ENCODE results near the gene MAP4K4.
A peak's percentile ranks its signal among the peaks of the same experiment; 100 is the strongest.
"Not testable (repeated sequence)": the region's sequence is repeated elsewhere in the genome, so short reads cannot be mapped to it uniquely, and the experiment has no call there.

The MAP4K4 gene

DNA sequence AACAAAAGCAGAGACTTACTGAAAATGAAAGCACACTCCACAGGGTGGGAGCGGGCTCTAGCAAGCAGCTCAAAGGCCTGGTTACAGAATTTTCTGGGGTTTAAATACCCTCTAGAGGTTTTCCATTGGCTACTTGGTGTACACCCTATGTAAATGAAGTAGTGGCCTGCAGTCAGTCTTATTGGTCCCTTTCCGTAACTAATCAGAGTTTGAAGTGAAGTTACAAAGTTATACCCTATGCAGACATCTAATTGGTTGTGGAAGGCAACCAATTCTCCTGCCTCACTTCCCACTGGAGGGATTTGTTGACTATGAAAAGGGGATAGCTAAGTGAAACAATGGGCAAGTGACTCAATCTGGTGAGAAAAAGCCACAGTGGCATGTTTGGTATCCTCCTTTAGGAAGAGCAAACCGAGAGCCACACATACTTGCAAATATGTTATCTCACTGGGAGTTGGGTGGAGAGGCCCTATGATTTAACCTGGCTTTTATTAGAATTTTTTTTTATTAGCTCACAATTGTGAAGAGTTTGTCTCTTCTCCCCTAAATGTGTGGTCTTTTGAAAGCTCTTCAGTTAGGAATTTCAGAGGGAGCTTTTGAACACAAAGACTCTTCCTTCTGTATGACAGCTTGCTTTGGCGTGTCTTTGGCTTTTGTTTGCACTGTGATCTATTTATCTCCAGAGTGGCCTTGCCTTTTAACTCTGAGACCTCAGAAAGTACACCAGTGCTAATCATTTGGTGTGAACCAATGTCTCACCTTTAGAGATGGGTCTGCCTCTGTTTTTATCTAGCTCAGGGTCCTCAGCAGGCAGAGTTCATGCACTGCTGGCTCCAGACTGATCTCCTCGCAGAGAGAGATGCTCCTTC is 69.6 kb downstream of the MAP4K4 start:
- Histone ChIP-seq H3K27me3 (ENCODE audit: low read depth, low read length) (no peaks in the 10 kb centered on the region), H3K9ac (ENCODE audit: low read length) (no peak overlapping the region), H3K4me1 (ENCODE audit: low read length) (peaks cover 64% of the 10 kb centered on the region), H3K4me3 (ENCODE audit: low read length) (0 out of 2 replicates have a peak overlapping the region, but pooled peaks have one; percentile 5), H3K36me3 (replicated peaks; ENCODE audit: low read depth, low read length) (no peaks in the 10 kb centered on the region), H3K79me2 (ENCODE audit: low read length) (peaks cover 100% of the 10 kb centered on the region), H3K27ac (ENCODE audit: low read length) (no peak overlapping the region), H4K20me1 (ENCODE audit: insufficient read depth, low read length) (peaks cover 100% of the 10 kb centered on the region), H2AFZ (ENCODE audit: low read depth, low read length) (no peak overlapping the region), H3K4me2 (ENCODE audit: low read length) (peak overlapping the region; percentile 39), H3K9me3 (ENCODE audit: insufficient read depth, low read length) (no peaks in the 10 kb centered on the region)
- TF ChIP-seq, protein P1, sequence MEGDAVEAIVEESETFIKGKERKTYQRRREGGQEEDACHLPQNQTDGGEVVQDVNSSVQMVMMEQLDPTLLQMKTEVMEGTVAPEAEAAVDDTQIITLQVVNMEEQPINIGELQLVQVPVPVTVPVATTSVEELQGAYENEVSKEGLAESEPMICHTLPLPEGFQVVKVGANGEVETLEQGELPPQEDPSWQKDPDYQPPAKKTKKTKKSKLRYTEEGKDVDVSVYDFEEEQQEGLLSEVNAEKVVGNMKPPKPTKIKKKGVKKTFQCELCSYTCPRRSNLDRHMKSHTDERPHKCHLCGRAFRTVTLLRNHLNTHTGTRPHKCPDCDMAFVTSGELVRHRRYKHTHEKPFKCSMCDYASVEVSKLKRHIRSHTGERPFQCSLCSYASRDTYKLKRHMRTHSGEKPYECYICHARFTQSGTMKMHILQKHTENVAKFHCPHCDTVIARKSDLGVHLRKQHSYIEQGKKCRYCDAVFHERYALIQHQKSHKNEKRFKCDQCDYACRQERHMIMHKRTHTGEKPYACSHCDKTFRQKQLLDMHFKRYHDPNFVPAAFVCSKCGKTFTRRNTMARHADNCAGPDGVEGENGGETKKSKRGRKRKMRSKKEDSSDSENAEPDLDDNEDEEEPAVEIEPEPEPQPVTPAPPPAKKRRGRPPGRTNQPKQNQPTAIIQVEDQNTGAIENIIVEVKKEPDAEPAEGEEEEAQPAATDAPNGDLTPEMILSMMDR (IDR thresholded peaks at IDR 0.05; ENCODE audit: low read depth, low read length) = no peak
- TF ChIP-seq EZH2phosphoT487 (IDR thresholded peaks at IDR 0.05; ENCODE audit: low read depth) = no peak

DNA sequence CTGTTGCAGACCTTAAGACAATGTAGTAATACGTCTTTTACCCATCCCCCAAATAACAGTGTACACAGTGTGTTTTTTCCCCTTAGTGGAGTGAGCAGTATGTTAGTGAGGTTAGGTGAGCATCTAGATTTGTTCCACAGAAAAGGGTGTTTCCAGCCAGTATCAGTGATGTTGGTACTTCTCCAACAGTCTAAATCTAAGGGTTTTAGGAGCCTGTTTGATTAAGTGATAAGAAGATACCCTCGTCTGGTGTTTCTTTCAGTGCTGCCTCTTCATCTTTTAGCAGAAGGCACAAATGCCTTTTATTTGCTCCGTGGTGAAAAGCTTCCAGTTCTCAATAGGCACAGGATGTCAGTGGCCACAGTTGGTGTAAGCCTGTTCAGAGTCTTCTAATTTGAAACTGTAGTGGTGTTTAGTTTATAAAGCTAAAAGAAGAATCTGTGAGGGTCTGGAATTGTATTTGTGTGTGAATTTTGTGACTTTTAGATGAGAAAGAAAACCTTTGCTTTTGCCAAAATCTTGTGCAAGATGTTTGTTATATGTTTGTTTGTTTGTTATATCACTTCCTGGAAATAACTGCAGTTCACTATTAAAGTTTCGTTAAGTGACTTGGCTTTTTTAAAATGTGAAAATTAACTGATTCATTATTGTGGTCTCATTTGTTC is 71.2 kb downstream of the MAP4K4 start:
- H3K9me3 ChIP-seq (ENCODE audit: insufficient read depth, low read length) = no peaks in the 10 kb centered on the region
- no peak overlapping the region for H3K27ac ChIP-seq (ENCODE audit: low read length)
- H3K79me2 ChIP-seq (ENCODE audit: low read length) = peaks cover 100% of the 10 kb centered on the region
- H3K9ac ChIP-seq (ENCODE audit: low read length) = no peak overlapping the region
- no peaks in the 10 kb centered on the region for H3K27me3 ChIP-seq (ENCODE audit: low read depth, low read length)
- no peaks in the 10 kb centered on the region for H3K36me3 ChIP-seq (replicated peaks; ENCODE audit: low read depth, low read length)
- peaks cover 49% of the 10 kb centered on the region for H3K4me1 ChIP-seq (ENCODE audit: low read length)
- peaks cover 100% of the 10 kb centered on the region for H4K20me1 ChIP-seq (ENCODE audit: insufficient read depth, low read length)
- TF ChIP-seq EZH2phosphoT487 (IDR thresholded peaks at IDR 0.05; ENCODE audit: low read depth) = no peak
- H2AFZ ChIP-seq (ENCODE audit: low read depth, low read length) = no peak overlapping the region
- no peak overlapping the region for H3K4me3 ChIP-seq (ENCODE audit: low read length)
- 0 out of 2 replicates have a peak overlapping the region, but pooled peaks have one; percentile 4 for H3K4me2 ChIP-seq (ENCODE audit: low read length)

DNA sequence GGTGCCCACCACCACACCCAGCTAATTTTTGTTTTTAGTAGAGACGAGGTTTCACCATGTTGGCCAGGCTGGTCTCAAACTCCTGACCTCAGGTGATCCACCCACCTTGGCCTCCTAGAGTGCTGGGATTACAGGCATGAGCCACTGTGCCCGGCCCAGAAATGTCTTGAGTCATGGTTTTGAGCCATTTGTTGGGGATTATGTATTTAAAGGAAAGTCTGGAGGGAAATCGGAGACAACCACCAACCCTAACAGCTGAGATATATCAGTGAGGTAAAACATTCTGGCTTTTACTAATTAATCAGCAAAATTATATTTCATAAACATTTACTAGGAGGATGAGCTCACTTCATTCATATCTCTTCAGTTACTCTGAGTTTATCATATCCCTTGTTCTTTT is 72.2 kb downstream of the MAP4K4 start:
- H3K9me3 ChIP-seq (ENCODE audit: insufficient read depth, low read length); H3K36me3 ChIP-seq (replicated peaks; ENCODE audit: low read depth, low read length); H3K4me3 ChIP-seq (ENCODE audit: low read length); H3K9ac ChIP-seq (ENCODE audit: low read length); H3K4me2 ChIP-seq (ENCODE audit: low read length); H3K27me3 ChIP-seq (ENCODE audit: low read depth, low read length); H2AFZ ChIP-seq (ENCODE audit: low read depth, low read length); H3K27ac ChIP-seq (ENCODE audit: low read length): not testable (repeated sequence)
- peaks cover 100% of the 10 kb centered on the region for H3K79me2 ChIP-seq (ENCODE audit: low read length)
- peaks cover 46% of the 10 kb centered on the region for H3K4me1 ChIP-seq (ENCODE audit: low read length)
- H4K20me1 ChIP-seq (ENCODE audit: insufficient read depth, low read length) = peaks cover 100% of the 10 kb centered on the region

DNA sequence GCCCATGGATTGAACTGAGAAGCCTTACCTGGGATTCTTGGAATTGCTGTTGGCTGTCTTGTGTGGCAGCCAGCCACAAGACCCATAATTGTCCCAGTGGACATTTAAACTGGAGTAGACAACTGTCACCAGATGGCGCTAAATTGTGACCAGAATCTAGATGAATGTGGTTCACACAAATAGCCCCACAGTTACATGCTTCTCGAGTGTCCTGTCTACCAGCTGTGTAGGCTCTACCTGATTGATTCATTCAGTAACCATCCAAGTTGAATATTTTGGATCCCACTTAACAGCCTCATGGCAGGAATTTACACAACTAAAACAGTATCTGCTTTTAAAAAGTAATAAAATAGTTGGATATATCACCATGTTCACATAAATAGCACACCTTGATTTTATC is 73.2 kb downstream of the MAP4K4 start:
- Histone ChIP-seq H3K27ac (ENCODE audit: low read length) (no peak overlapping the region), H2AFZ (ENCODE audit: low read depth, low read length) (no peak overlapping the region), H3K36me3 (replicated peaks; ENCODE audit: low read depth, low read length) (no peaks in the 10 kb centered on the region), H3K9ac (ENCODE audit: low read length) (no peak overlapping the region), H3K9me3 (ENCODE audit: insufficient read depth, low read length) (no peaks in the 10 kb centered on the region), H3K27me3 (ENCODE audit: low read depth, low read length) (no peaks in the 10 kb centered on the region), H3K79me2 (ENCODE audit: low read length) (peaks cover 100% of the 10 kb centered on the region), H3K4me1 (ENCODE audit: low read length) (peaks cover 43% of the 10 kb centered on the region), H3K4me3 (ENCODE audit: low read length) (no peak overlapping the region), H4K20me1 (ENCODE audit: insufficient read depth, low read length) (peaks cover 100% of the 10 kb centered on the region), H3K4me2 (ENCODE audit: low read length) (no peak overlapping the region)
- TF ChIP-seq, protein P1 (IDR thresholded peaks at IDR 0.05; ENCODE audit: low read depth, low read length) = peak; percentile 76
- TF ChIP-seq EZH2phosphoT487 (IDR thresholded peaks at IDR 0.05; ENCODE audit: low read depth) = no peak
